Measurements from ENCODE around the gene SLC6A5. TPM values are rescaled to one million over a fixed set of nuclear protein-coding genes. Genes with fewer than 3 reads are reported as not detected.

The SLC6A5 gene
- total and polyA plus RNA-seq, 10 of the 15 experiments (the other 5 are each of a cell fraction or from before 2014, with no cell fraction given): 0.01 TPM; not detected in 9

GRCh38 chr11:20595101-20595500 is 4.3 kb upstream of the SLC6A5 start (continued):
- TF ChIP-seq, protein P1, sequence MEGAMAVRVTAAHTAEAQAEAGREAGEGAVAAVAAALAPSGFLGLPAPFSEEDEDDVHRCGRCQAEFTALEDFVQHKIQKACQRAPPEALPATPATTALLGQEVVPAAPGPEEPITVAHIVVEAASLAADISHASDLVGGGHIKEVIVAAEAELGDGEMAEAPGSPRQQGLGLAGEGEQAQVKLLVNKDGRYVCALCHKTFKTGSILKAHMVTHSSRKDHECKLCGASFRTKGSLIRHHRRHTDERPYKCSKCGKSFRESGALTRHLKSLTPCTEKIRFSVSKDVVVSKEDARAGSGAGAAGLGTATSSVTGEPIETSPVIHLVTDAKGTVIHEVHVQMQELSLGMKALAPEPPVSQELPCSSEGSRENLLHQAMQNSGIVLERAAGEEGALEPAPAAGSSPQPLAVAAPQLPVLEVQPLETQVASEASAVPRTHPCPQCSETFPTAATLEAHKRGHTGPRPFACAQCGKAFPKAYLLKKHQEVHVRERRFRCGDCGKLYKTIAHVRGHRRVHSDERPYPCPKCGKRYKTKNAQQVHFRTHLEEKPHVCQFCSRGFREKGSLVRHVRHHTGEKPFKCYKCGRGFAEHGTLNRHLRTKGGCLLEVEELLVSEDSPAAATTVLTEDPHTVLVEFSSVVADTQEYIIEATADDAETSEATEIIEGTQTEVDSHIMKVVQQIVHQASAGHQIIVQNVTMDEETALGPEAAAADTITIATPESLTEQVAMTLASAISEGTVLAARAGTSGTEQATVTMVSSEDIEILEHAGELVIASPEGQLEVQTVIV (IDR thresholded peaks at IDR 0.05; ENCODE audit: borderline replicate concordance, partially characterized antibody): no peak

DNA sequence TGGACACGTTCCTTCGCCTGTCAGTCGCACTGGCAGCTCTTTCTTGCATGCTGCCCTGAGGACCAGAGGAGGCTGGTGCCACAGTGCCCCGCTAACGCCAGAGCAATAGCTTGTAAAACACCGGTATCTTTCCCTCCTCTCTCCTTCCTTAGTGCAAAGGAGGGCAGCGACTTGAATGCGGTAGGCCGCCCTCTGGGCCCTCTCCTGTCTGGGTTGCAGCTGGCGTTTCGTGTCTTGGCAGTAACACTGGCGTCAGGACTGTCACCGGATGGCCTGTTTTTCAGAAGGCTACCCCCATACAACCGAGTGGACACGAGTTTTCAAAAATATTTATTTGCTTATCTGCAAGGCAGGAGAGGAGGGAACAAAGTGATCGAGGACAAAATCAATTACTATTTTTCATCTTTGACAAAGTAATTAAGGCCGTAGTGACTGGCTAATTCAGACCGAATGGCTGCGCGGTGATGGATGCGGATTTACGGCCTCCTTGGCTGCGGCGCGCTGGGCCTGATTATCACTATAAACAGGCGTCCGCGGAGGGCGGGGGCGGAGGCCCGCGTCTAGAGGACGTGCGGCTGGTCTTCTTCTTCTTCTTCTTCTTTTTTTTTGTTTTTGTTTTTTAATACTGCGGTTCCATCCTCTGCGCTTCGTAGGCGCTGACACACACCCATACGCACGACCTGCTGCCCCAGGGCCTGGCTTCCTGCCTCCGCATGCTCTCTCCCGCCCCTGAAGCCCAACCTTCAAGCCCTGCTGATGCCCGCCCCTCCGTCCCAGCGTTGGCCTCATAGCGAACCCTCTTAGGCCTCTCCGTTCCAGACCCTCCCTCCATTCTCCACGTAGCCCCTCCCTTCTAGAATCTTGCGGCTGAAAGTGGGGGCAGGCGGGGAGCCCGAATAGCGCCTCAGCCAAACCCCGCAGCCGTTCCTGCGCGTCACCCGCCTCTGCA is 2.9 kb upstream of the SLC6A5 start:
- ATAC-seq (no peak), FAIRE-seq (no peak)
- no TSS peak for BruUV-seq (replicated peaks)
- TF ChIP-seq ZSCAN29 (IDR thresholded peaks at IDR 0.05) (no peak), SIX5 (IDR thresholded peaks at IDR 0.05; ENCODE audit: low read depth, low read length, severe bottlenecking) (no peak), PAX5 (IDR thresholded peaks at IDR 0.05; ENCODE audit: borderline replicate concordance, low read depth, low read length) (no peak), CBX3 (IDR thresholded peaks at IDR 0.05; ENCODE audit: borderline replicate concordance, low read depth) (no peak), SKIL (IDR thresholded peaks at IDR 0.05; ENCODE audit: low read depth, poor library complexity, severe bottlenecking) (no peak), ZNF622 (IDR thresholded peaks at IDR 0.05) (no peak), HDAC6 (IDR thresholded peaks at IDR 0.05; ENCODE audit: unreplicated experiment) (no peak), NRF1 (conservative IDR thresholded peaks at IDR 0.05; ENCODE audit: low read depth, low read length) (no peak), MYC (IDR thresholded peaks at IDR 0.05; ENCODE audit: insufficient read depth, insufficient read length, insufficient replicate concordance, low read length, severe bottlenecking) (no peak), RELA (IDR thresholded peaks at IDR 0.05; ENCODE audit: borderline replicate concordance, partially characterized antibody) (no peak), SIN3A (IDR thresholded peaks at IDR 0.05; ENCODE audit: low read depth, low read length) (no peak), ZNF207 (IDR thresholded peaks at IDR 0.05; ENCODE audit: borderline replicate concordance) (no peak), SPI1 (IDR thresholded peaks at IDR 0.05; ENCODE audit: borderline replicate concordance, insufficient read depth, low read depth, low read length) (no peak), TBL1XR1 (IDR thresholded peaks at IDR 0.05; ENCODE audit: low read depth, low read length) (no peak), ZNF217 (IDR thresholded peaks at IDR 0.05) (no peak), CREM (IDR thresholded peaks at IDR 0.05; ENCODE audit: low read depth) (no peak), EZH2 (IDR thresholded peaks at IDR 0.05; ENCODE audit: borderline replicate concordance, control insufficient read depth, low read depth, low read length) (no peak)

More for the DNA sequence above, 2.9 kb upstream of the SLC6A5 start:
- no peaks in the 10 kb centered on the region for H3K4me1 ChIP-seq (ENCODE audit: control insufficient read depth, insufficient read depth, low read length)
- intact Hi-C loops (cut with micrococcal nuclease; ENCODE audit: unreplicated experiment): no loop called here
- ChIA-PET RAD21 (ENCODE audit: unreplicated experiment) (no interaction called here), CTCF (interaction anchor here (0.6 kb wide), 1 partner anchor 444 kb away, joined by 3 read pairs; no protein-coding TSS in a partner anchor), POLR2A (no interaction called here), SMC1A (ENCODE audit: uncharacterized antibody, unreplicated experiment) (no interaction called here)
- H3K36me3 ChIP-seq (ENCODE audit: control insufficient read depth in 2 of 2, insufficient read depth in 2 of 2, low read length in 1 of 2): no peaks in the 10 kb centered on the region
- H4K20me1 ChIP-seq (ENCODE audit: control insufficient read depth, insufficient read depth): no peaks in the 10 kb centered on the region
- 28% methylated on average over 54 of the region's 57 CpGs for WGBS (ENCODE audit: insufficient coverage, insufficient replicate concordance, low lambda C conversion rate, missing lambda C conversion rate)
- in situ Hi-C loops (cut with MboI): no loop called here
- peaks cover 5 to 34% of the 10 kb centered on the region in 2 experiments for H3K27me3 ChIP-seq (replicated peaks in 1 of 2; ENCODE audit: control insufficient read depth in 2 of 2, insufficient read depth in 2 of 2, low read length in 1 of 2)
- H3K4me3 ChIP-seq: no peak overlapping the region
- H3K9ac ChIP-seq (ENCODE audit: control insufficient read depth, insufficient read depth, low read length): no peak overlapping the region
- H3K9me3 ChIP-seq (replicated peaks; ENCODE audit: control insufficient read depth, insufficient read depth, low read length): no peaks in the 10 kb centered on the region; the same call in 2 of the 3 replicates
- H3K4me2 ChIP-seq (ENCODE audit: control insufficient read depth, insufficient read depth): no peak overlapping the region
- H3K27ac ChIP-seq (ENCODE audit: control insufficient read depth, insufficient read depth): no peak overlapping the region
- DNase-seq (ENCODE audit: low read depth, low spot score): no peak
- no peaks in the 10 kb centered on the region for H3K79me2 ChIP-seq (ENCODE audit: control insufficient read depth, insufficient read depth, low read length)
- H2AFZ ChIP-seq (ENCODE audit: control insufficient read depth, low read depth, low read length): no peak overlapping the region

Measured in GM12878 (cell line).